RWPE2 (cell line): ENCODE results near the gene SLC25A5.
A peak's percentile ranks its signal among the peaks of the same experiment; 100 is the strongest.

Experiments
- ATAC-seq: fragments of 200-7000 bp; cut with Tn5 transposase; 3 replicates; pipeline ENCODE4 v1.9.1; 2021; ENCODE audit warnings: low read depth
- DNase-seq: peaks from one replicate; pipeline ENCODE4 v3.0.0-alpha.2; 2020; ENCODE audit warnings: low spot score
- H3K27ac ChIP-seq: fragments of 450-650 bp; 2 replicates; pipeline ENCODE4 v1.5.1; 2017; ENCODE audit warnings: mild to moderate bottlenecking; ENCODE audit not compliant: poor library complexity, severe bottlenecking
- H3K27me3 ChIP-seq: fragments of 250-450 bp; sonication (Bioruptor Pico); 2 replicates; pipeline ENCODE4 v1.5.1; 2021; ENCODE audit warnings: mild to moderate bottlenecking, moderate library complexity; ENCODE audit not compliant: insufficient read depth, poor library complexity, severe bottlenecking
- H3K36me3 ChIP-seq: fragments of 250-450 bp; sonication (Bioruptor Pico); 2 replicates; pipeline ENCODE4 v1.5.1; 2020; ENCODE audit warnings: low read depth, mild to moderate bottlenecking, moderate library complexity
- H3K4me1 ChIP-seq: fragments of 250-450 bp; sonication (Bioruptor Pico); 2 replicates; pipeline ENCODE4 v1.5.1; 2021; ENCODE audit warnings: mild to moderate bottlenecking, moderate library complexity; ENCODE audit not compliant: insufficient read depth, poor library complexity, severe bottlenecking
- H3K4me3 ChIP-seq: fragments of 250-450 bp; sonication (Bioruptor Pico); 2 replicates; pipeline ENCODE4 v1.5.1; 2021; ENCODE audit warnings: mild to moderate bottlenecking, moderate library complexity; ENCODE audit not compliant: severe bottlenecking
- H3K9me3 ChIP-seq: fragments of 250-450 bp; sonication (Bioruptor Pico); 2 replicates; pipeline ENCODE4 v1.5.1; 2021; ENCODE audit warnings: mild to moderate bottlenecking, moderate library complexity; ENCODE audit not compliant: severe bottlenecking
- TF ChIP-seq, protein P1 (sequence below): fragments of 450-650 bp; IDR thresholded peaks from one replicate; pipeline ENCODE4 v1.5.1; 2017; ENCODE audit warnings: mild to moderate bottlenecking, moderate library complexity; ENCODE audit not compliant: poor library complexity, severe bottlenecking

SLC25A5 gene

DNA sequence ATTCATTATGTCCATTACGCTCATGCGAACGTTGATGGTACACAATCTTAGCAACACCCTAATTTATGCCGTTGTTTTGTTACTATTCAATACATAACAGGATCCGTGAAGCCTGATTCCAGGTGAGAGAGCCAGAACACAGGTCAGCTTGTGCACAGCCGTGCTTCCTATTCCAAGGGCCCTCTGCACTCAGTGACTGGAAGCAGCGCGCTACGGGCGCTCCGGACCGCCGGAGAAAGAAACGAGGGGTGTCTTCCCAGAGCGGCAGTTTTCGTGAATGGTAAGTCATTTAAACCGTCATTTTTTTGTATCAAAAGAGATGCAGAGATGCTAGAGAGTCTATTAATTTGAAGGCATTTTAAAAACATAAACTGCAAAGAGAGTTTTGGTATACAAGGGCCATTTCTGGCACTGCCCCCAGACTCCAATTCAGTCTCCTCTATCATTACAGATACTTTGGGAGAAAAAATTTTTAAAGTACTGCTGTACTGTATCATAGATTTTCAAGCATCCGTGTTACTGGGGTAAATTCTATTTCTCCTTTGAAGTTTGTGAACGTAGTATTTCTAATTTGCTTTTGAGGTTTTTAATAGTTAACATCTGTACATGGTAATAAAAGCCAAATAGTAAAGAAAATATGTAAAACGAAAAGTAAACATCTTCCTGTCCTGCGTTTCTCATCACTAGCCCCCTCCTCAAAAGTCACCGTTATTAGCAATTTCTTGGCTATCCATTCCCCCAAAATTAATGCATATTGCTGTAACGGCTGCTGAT is 6.6 kb downstream of the SLC25A5 start:
- DNase-seq (no peak), ATAC-seq (no peak)
- H3K27ac ChIP-seq = no peak overlapping the region
- no peaks in the 10 kb centered on the region for H3K9me3 ChIP-seq
- TF ChIP-seq, protein P1, sequence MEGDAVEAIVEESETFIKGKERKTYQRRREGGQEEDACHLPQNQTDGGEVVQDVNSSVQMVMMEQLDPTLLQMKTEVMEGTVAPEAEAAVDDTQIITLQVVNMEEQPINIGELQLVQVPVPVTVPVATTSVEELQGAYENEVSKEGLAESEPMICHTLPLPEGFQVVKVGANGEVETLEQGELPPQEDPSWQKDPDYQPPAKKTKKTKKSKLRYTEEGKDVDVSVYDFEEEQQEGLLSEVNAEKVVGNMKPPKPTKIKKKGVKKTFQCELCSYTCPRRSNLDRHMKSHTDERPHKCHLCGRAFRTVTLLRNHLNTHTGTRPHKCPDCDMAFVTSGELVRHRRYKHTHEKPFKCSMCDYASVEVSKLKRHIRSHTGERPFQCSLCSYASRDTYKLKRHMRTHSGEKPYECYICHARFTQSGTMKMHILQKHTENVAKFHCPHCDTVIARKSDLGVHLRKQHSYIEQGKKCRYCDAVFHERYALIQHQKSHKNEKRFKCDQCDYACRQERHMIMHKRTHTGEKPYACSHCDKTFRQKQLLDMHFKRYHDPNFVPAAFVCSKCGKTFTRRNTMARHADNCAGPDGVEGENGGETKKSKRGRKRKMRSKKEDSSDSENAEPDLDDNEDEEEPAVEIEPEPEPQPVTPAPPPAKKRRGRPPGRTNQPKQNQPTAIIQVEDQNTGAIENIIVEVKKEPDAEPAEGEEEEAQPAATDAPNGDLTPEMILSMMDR = no peak
- no peak overlapping the region for H3K4me3 ChIP-seq
- H3K27me3 ChIP-seq = no peaks in the 10 kb centered on the region
- no peaks in the 10 kb centered on the region for H3K4me1 ChIP-seq
- H3K36me3 ChIP-seq = peaks cover 17% of the 10 kb centered on the region

DNA sequence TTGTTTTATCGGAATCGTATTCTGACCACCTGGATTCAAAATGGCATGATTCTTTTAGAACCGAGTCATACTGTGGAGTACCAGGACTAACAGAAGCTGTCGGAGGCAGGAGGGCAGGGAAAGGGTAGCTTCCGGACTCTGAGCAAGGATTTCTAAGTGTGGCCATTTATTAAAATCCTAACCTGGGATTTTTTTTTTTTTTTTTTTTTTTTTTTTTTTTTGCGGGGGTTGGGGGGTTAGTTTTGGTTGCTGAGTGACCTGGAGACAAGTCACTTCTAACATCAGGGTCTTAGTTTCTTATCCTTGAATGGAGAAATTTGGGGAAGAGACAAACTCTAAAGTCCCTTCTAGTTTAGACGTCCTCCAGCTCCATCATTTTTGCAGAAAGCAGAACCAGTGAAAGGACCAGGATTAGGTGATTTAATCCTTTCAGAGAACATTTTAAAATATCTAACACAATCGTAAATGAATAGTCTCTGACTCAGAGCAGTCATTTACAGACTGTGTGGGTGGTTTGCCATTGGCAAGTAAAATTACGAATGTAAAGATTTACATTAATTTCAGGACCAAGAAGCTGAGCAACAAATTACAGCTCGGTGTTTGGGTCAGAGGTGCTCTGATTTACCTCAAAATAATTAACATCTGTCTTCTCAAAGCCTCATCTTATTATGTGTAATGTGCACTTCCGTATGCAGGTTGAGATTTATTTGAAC is 7.3 kb downstream of the SLC25A5 start:
- Histone ChIP-seq H3K4me3 (no peak overlapping the region), H3K9me3 (no peaks in the 10 kb centered on the region), H3K27me3 (no peaks in the 10 kb centered on the region), H3K27ac (no peak overlapping the region), H3K36me3 (peaks cover 9% of the 10 kb centered on the region), H3K4me1 (peaks cover 3% of the 10 kb centered on the region)
- DNase-seq = no peak
- ATAC-seq = peak; percentile 54; the same call in 1 of the 3 replicates
- TF ChIP-seq, protein P1 = no peak

DNA sequence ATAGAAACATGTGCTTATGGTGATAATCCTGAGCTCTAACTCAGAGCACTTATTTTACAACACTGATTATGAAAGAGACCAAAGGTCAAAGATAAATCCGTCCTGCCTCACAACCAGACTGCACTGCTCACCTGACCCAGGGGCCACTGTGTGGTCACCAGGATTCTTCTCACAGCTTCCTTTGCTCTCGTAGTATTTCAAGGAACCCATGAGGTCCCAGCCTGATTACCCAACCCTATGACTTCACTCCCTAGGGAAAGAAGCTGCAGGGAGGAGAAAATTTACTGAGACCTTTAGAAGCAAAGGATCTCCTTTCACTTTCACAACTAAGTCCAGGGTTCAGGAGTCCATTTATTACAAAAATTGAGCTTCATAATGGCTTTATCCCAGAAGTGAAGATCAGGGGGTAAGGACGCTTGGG is 9.6 kb downstream of the SLC25A5 start:
- DNase-seq = no peak
- no peaks in the 10 kb centered on the region for H3K27me3 ChIP-seq
- ATAC-seq = peak; percentile 26; the same call in 1 of the 3 replicates
- H3K27ac ChIP-seq = no peak overlapping the region
- TF ChIP-seq, protein P1 = no peak
- H3K9me3 ChIP-seq = no peaks in the 10 kb centered on the region
- peaks cover 3% of the 10 kb centered on the region for H3K4me1 ChIP-seq
- no peaks in the 10 kb centered on the region for H3K36me3 ChIP-seq
- H3K4me3 ChIP-seq = no peak overlapping the region

DNA sequence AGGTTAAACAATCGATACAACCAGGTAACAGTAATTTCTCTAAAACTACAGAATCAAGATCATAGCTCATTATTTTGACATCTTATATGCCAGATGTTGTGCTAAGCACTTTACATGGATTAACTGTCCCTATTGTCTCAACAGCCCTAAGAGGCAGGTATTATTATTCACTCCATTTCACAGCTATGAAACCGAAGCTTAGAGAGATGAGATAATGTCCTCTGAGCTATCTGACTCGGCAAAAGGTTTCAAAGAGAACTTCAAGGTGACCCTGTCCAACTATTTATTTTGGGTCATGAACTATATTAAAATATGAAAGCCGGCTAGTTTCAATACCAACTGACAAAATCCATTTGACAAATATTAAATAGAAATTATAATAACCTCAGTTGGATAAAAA is 10.3 kb downstream of the SLC25A5 start:
- Histone ChIP-seq H3K36me3 (no peaks in the 10 kb centered on the region), H3K27ac (no peak overlapping the region)
- TF ChIP-seq, protein P1 = no peak

DNA sequence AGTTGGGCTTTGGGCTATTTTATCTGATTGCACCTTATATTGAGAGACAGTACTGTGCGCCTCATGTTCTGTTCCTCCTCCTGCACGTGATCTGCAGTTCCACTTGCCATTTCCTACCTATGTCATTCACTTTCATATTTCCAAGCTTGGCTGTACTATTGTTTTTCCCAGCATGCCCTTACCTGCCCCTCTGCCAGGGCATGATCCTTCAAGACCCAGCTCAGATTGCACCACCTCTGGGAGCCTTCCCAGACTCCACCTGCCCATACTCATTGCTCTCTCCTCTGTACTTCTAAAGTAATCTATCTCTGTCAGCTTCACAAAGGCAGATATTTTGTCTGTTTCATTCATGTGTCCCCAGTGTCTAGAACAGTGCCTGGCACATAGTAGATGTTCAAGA is 11.6 kb downstream of the SLC25A5 start:
- H3K36me3 ChIP-seq = no peaks in the 10 kb centered on the region
- peak; percentile 76 for ATAC-seq
- H3K9me3 ChIP-seq = no peaks in the 10 kb centered on the region
- H3K27ac ChIP-seq = no peak overlapping the region
- DNase-seq = no peak
- TF ChIP-seq, protein P1 = no peak
- H3K4me3 ChIP-seq = no peak overlapping the region
- no peaks in the 10 kb centered on the region for H3K27me3 ChIP-seq
- H3K4me1 ChIP-seq = peaks cover 3% of the 10 kb centered on the region

More for the DNA sequence above, 10.3 kb downstream of the SLC25A5 start:
- Histone ChIP-seq H3K4me1 (peaks cover 3% of the 10 kb centered on the region), H3K9me3 (no peaks in the 10 kb centered on the region), H3K27me3 (no peaks in the 10 kb centered on the region), H3K4me3 (no peak overlapping the region)
- DNase-seq (no peak), ATAC-seq (no peak)
